HG03457 (cell line): ENCODE results near the gene ROBO3.
A peak's percentile ranks its signal among the peaks of the same experiment; 100 is the strongest.

ENCODE experiments used
- ATAC-seq: cut with Tn5 transposase; IDR thresholded peaks from one replicate; pipeline ENCODE4 v1.9.1; 2021; ENCODE audit warnings: moderate number of reproducible peaks; ENCODE audit not compliant: unreplicated experiment

ROBO3 gene

DNA sequence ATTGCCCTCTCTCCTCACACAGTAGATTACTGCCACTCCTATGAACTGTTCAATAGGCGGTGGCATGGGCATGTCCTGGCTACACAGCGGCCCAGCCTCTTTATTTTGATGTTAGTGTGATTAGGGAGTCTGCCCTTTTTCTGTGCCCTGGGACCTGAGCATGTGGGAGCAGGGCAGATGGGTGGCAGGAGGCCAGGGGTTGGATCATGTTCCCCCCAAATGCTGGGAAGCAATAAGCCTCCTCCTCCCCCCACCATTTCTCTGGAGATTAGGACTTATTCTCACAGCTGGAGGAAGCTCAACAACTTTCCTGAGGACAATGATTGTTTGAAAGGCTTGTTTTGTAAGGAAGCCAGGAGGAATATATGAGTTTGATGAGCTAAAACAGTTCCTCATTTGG, 54.7 kb downstream of the ROBO3 start:
- no peak for ATAC-seq

GRCh38 chr11:124920356-124920755, 55.1 kb downstream of the ROBO3 start:
- no peak for ATAC-seq

GRCh38 chr11:124920870-124921609, 55.8 kb downstream of the ROBO3 start:
- peak; percentile 75 for ATAC-seq

DNA sequence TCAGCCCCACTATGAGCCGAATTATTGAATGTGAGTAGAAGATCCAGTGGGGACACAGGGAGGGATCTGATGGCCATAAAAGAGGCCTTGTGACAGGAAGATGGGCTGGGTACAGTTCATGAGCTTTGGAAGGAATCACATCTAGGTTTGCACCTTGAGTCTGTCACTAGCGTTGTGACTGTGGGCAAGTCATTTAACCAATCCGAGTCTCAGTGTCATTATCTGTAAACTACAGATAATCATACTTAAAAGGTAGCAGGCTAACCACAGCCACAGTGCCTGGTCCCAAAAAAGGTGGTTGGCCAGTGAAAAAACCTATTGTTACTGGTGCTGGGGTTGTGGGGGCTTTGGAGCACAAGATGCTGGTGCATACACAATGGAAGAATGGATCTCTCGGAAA, 57.6 kb downstream of the ROBO3 start:
- no peak for ATAC-seq

DNA sequence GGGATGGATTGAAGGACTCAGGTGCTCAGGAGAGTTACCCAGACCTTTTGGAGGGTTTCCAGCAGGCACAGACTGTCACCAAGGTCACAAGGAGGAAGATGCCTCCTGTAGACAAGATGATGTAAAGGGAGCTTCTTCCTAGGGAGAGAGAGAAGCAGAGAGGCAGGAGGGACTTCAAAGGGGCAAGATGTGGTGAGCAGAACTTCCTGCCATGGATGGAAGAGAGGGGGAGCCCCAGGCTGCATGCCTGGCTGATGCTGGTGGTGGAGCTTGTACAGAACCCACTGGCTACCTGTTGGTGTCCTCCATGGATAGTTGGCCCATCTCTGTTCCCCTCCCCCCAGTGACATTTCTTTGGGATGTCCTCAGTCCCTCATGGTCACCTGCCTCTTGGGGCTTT, 58.1 kb downstream of the ROBO3 start:
- ATAC-seq, result no peak

GRCh38 chr11:124928942-124929665, 63.9 kb downstream of the ROBO3 start:
- ATAC-seq, result no peak

DNA sequence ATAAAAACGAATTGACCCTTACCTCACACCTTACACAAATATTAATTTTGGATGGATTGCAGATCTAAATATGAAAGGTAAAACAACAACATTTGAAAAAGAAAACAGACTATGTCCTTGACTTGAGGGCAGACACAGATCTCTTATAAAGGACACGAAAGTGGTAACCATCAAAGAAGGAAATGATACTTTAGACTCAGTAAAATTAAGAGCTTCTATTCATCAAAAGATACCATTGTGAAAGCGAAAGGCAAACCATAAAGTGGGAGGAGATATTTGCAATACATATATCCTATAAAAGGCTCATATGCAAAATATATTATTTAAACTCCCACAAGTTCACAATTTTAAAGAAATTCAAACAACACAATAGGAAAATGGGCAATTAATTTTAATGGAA, 65.6 kb downstream of the ROBO3 start:
- ATAC-seq, result no peak
